Measurements from ENCODE around the gene FBN3.

GRCh38 chr19:8116437-8117293, 32.7 kb downstream of the FBN3 start:
- TF ChIP-seq CTCF (IDR thresholded peaks at IDR 0.05) (no peak), POLR2A (IDR thresholded peaks at IDR 0.05) (no peak)
